Omental fat pad (tissue), 4 donors: ENCODE data around the gene LRGUK. TPM values are rescaled to one million over a fixed set of nuclear protein-coding genes. Genes with fewer than 3 reads are reported as not detected.
A peak's percentile ranks its signal among the peaks of the same experiment; 100 is the strongest.
"Not testable (repeated sequence)": the region's sequence is repeated elsewhere in the genome, so short reads cannot be mapped to it uniquely, and the experiment has no call there.

Source experiments
- ATAC-seq: fragments of 150-250 bp; one replicate; pipeline ENCODE4 v1.9.1; 2016; ENCODE audit warnings: mild to moderate bottlenecking, moderate library complexity; ENCODE audit not compliant: low FRiP score
- DNase-seq: peaks from one replicate; pipeline ENCODE4 v3.0.0-alpha.2; 2019; ENCODE audit warnings: low spot score
- CTCF ChIP-seq, 3 donors: fragments of 450-650 bp; IDR thresholded peaks; one replicate each; pipeline ENCODE4 v1.5.1; 2016 to 2017; ENCODE audit warnings: antibody characterized with exemption in 3 of 3, mild to moderate bottlenecking in 3 of 3, moderate library complexity in 2 of 3
- total RNA-seq, 4 donors: library from RNA; depleted of rRNA; stranded (reverse); fragments of >200 nt; gene quantifications; one replicate each; pipeline ENCODE4 v1.1.0, GENCODE V29; 2016

LRGUK gene
- total RNA-seq, 4 donors from 2014 or later: 0.16 to 1.2 (median 0.51) TPM

GRCh38 chr7:134209322-134210015, 82.3 kb downstream of the LRGUK start:
- ATAC-seq (no peak), DNase-seq (no peak)
- no peak for TF ChIP-seq CTCF (IDR thresholded peaks at IDR 0.05)

GRCh38 chr7:134210227-134210626, 83.1 kb downstream of the LRGUK start:
- no peak for TF ChIP-seq CTCF (IDR thresholded peaks at IDR 0.05)
- ATAC-seq (no peak), DNase-seq (no peak)

GRCh38 chr7:134210976-134211663, 84.0 kb downstream of the LRGUK start:
- no peak for TF ChIP-seq CTCF (IDR thresholded peaks at IDR 0.05)
- ATAC-seq (no peak), DNase-seq (no peak)

- ATAC-seq (no peak), DNase-seq (no peak)
- TF ChIP-seq CTCF (IDR thresholded peaks at IDR 0.05): no peak
These were observed 84.7 kb downstream of the LRGUK start for GRCh38 chr7:134211817-134212216.

- DNase-seq (no peak), ATAC-seq (peak; percentile 41)
- no peak for TF ChIP-seq CTCF (IDR thresholded peaks at IDR 0.05)
These were observed 85.7 kb downstream of the LRGUK start for GRCh38 chr7:134212576-134213546.

- no peak for TF ChIP-seq CTCF (IDR thresholded peaks at IDR 0.05)
- ATAC-seq (no peak), DNase-seq (no peak)
These were observed 93.1 kb downstream of the LRGUK start for GRCh38 chr7:134220236-134220635.

GRCh38 chr7:134231296-134231695, 104.2 kb downstream of the LRGUK start:
- ATAC-seq, DNase-seq: not testable (repeated sequence)
